ENCODE data around the gene VSTM2L.
"Not testable (repeated sequence)": the region's sequence is repeated elsewhere in the genome, so short reads cannot be mapped to it uniquely, and the experiment has no call there.

VSTM2L gene

GRCh38 chr20:37939701-37940560 is 37.0 kb downstream of the VSTM2L start:
- no peak for DNase-seq

GRCh38 chr20:37940858-37941257 is 37.9 kb downstream of the VSTM2L start:
- no peak for DNase-seq

- DNase-seq: no peak
Measured at GRCh38 chr20:37941332-37941731, 38.4 kb downstream of the VSTM2L start.

- DNase-seq: no peak
Measured at GRCh38 chr20:37941992-37942391, 39.1 kb downstream of the VSTM2L start.

GRCh38 chr20:37943033-37943432 is 40.1 kb downstream of the VSTM2L start:
- no peak for DNase-seq

- DNase-seq: no peak
Measured at GRCh38 chr20:37943501-37944455, 40.9 kb downstream of the VSTM2L start.

- no peak for DNase-seq
Measured at GRCh38 chr20:37944456-37944981, 41.6 kb downstream of the VSTM2L start.

- DNase-seq: no peak
Measured at GRCh38 chr20:37945091-37945547, 42.2 kb downstream of the VSTM2L start.

- no peak for DNase-seq
Measured at GRCh38 chr20:37946946-37947345, 44.0 kb downstream of the VSTM2L start.

GRCh38 chr20:37947943-37948342 is 45.0 kb downstream of the VSTM2L start:
- DNase-seq: no peak

GRCh38 chr20:37948956-37949355 is 46.0 kb downstream of the VSTM2L start:
- DNase-seq: no peak

- no peak for DNase-seq
Measured at GRCh38 chr20:37954190-37954589, 51.3 kb downstream of the VSTM2L start.

GRCh38 chr20:37954626-37955025 is 51.7 kb downstream of the VSTM2L start:
- DNase-seq: no peak

GRCh38 chr20:37955511-37955910 is 52.6 kb downstream of the VSTM2L start:
- no peak for DNase-seq

GRCh38 chr20:37956107-37956585 is 53.2 kb downstream of the VSTM2L start:
- no peak for DNase-seq

- no peak for DNase-seq
Measured at GRCh38 chr20:37958856-37959520, 56.1 kb downstream of the VSTM2L start.

- no peak for DNase-seq
Measured at GRCh38 chr20:37961066-37961465, 58.1 kb downstream of the VSTM2L start.

- not testable (repeated sequence) for DNase-seq
Measured at GRCh38 chr20:37963483-37963882, 60.6 kb downstream of the VSTM2L start.

- DNase-seq: no peak
Measured at GRCh38 chr20:37968841-37969401, 66.0 kb downstream of the VSTM2L start.

GRCh38 chr20:37969949-37970855 is 67.3 kb downstream of the VSTM2L start:
- DNase-seq: no peak

GRCh38 chr20:37970856-37971245 is 67.9 kb downstream of the VSTM2L start:
- DNase-seq: no peak

All from activated gamma-delta T cell treated with Interleukin-2 at 50 U/mL for 16 hours (primary cell).